Measurements from ENCODE around the gene SLC16A3. TPM values are rescaled to one million over a fixed set of nuclear protein-coding genes. Genes with fewer than 3 reads are reported as not detected.
A peak's percentile ranks its signal among the peaks of the same experiment; 100 is the strongest.

The SLC16A3 gene
- total and polyA plus RNA-seq, 9 of the 15 experiments (the other 6 are each of a cell fraction or from before 2014, with no cell fraction given): 0.11 to 5.4 (median 1.2) TPM; not detected in 2

DNA sequence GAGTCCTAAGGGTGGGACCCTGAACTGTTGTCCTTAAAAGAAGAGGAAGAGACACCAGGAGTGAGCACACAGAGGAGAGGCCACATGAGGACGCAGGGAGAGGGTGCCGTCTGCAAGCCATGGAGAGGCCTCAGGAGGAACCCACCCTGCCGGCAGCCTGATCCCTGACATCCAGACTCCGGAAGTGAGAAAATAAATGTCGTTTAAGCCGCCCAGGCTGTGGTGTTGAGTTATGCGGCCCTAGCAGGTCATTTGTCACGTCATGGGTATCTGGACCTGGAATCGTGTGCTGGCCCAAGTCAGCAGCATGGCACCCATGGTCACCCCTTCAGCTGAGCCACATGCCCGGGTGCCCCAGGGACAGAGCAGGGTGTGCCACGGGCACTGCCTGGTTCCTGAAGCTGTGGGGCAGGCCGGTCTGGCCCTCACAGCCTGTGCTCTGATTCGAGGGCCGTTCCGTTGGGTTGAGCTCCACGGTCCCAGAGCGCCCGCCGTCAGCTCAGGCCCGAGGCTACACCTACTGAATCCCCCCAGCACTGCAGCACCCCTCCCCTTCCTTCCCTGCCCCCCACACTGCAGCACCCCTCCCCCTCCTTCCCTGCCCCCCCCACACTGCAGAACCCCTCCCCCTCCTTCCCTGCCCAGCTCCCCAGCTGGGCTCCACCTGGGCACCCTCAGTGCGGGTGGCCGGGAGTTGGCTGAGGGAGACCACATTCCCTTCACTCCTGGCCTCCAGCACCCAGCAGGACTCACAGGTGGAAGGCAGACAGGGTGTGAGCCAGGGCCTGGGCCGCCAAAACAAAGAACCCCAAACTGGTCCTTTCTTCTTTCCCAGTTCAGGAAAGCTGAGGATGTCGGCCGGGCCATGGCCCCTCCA lies 13.5 kb upstream of the SLC16A3 start (continued):
- TF ChIP-seq, protein P1, sequence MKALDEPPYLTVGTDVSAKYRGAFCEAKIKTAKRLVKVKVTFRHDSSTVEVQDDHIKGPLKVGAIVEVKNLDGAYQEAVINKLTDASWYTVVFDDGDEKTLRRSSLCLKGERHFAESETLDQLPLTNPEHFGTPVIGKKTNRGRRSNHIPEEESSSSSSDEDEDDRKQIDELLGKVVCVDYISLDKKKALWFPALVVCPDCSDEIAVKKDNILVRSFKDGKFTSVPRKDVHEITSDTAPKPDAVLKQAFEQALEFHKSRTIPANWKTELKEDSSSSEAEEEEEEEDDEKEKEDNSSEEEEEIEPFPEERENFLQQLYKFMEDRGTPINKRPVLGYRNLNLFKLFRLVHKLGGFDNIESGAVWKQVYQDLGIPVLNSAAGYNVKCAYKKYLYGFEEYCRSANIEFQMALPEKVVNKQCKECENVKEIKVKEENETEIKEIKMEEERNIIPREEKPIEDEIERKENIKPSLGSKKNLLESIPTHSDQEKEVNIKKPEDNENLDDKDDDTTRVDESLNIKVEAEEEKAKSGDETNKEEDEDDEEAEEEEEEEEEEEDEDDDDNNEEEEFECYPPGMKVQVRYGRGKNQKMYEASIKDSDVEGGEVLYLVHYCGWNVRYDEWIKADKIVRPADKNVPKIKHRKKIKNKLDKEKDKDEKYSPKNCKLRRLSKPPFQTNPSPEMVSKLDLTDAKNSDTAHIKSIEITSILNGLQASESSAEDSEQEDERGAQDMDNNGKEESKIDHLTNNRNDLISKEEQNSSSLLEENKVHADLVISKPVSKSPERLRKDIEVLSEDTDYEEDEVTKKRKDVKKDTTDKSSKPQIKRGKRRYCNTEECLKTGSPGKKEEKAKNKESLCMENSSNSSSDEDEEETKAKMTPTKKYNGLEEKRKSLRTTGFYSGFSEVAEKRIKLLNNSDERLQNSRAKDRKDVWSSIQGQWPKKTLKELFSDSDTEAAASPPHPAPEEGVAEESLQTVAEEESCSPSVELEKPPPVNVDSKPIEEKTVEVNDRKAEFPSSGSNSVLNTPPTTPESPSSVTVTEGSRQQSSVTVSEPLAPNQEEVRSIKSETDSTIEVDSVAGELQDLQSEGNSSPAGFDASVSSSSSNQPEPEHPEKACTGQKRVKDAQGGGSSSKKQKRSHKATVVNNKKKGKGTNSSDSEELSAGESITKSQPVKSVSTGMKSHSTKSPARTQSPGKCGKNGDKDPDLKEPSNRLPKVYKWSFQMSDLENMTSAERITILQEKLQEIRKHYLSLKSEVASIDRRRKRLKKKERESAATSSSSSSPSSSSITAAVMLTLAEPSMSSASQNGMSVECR (CRISPR knock-in tag; IDR thresholded peaks at IDR 0.05): no peak
- TF ChIP-seq FOSL1 (tag; conservative IDR thresholded peaks at IDR 0.05) (0 out of 2 replicates have a peak, but pooled peaks have one; percentile 0), ZBTB11 (CRISPR knock-in tag; IDR thresholded peaks at IDR 0.05) (peak in 1 of 3 experiments; percentile 56; a peak in 2 of 6 replicates), NR4A1 (CRISPR knock-in tag; IDR thresholded peaks at IDR 0.05) (peak; percentile 61; the same call in 1 of the 2 replicates), NR4A1 (tag; IDR thresholded peaks at IDR 0.05) (no peak), ZNF740 (CRISPR knock-in tag; IDR thresholded peaks at IDR 0.05) (peak; percentile 88), ZNF740 (tag; IDR thresholded peaks at IDR 0.05) (peak in 1 of 2 experiments; percentile 65; a peak in 2 of 4 replicates), RBM15 (IDR thresholded peaks at IDR 0.05; ENCODE audit: insufficient read depth, low read length) (no peak), KDM1A (IDR thresholded peaks at IDR 0.05) (peak in 1 of 2 experiments; percentile 59; a peak in 1 of 4 replicates), DACH1 (IDR thresholded peaks at IDR 0.05; ENCODE audit: partially characterized antibody) (no peak), TEAD1 (CRISPR knock-in tag; IDR thresholded peaks at IDR 0.05) (peak in 1 of 2 experiments; percentile 56; a peak in 1 of 4 replicates), RBFOX2 (IDR thresholded peaks at IDR 0.05; ENCODE audit: low read depth, low read length) (peak; percentile 49), CREM (IDR thresholded peaks at IDR 0.05; ENCODE audit: low read depth) (0 out of 2 replicates have a peak, but pooled peaks have one; percentile 8), MTA3 (IDR thresholded peaks at IDR 0.05; ENCODE audit: borderline replicate concordance) (no peak), MEIS2 (IDR thresholded peaks at IDR 0.05; ENCODE audit: partially characterized antibody) (peak; percentile 80), ZNF174 (CRISPR knock-in tag; IDR thresholded peaks at IDR 0.05) (no peak), NCOA6 (IDR thresholded peaks at IDR 0.05) (no peak), SMAD4 (CRISPR knock-in tag; conservative IDR thresholded peaks at IDR 0.05) (peak; percentile 70; the same call in 1 of the 2 replicates)
